ENCODE results near the gene ZEB2.

ZEB2 gene

GRCh38 chr2:144372410-144373080 is 147.4 kb downstream of the ZEB2 start:
- no peak overlapping the region for H3K4me2 ChIP-seq (ENCODE audit: low read depth, low read length, poor library complexity, severe bottlenecking)
- no peak overlapping the region for H2AFZ ChIP-seq (ENCODE audit: low read depth, low read length, severe bottlenecking)
- H3K27ac ChIP-seq (ENCODE audit: low read depth, low read length), result no peak overlapping the region
- H3K27me3 ChIP-seq (ENCODE audit: low read length), result no peaks in the 10 kb centered on the region
- H3F3A ChIP-seq (ENCODE audit: insufficient read depth), result no peaks in the 10 kb centered on the region
- H3K4me3 ChIP-seq (ENCODE audit: insufficient read depth, low read length, poor library complexity, severe bottlenecking), result no peak overlapping the region
- H3K36me3 ChIP-seq (ENCODE audit: low read length), result no peaks in the 10 kb centered on the region
- H3K79me2 ChIP-seq (ENCODE audit: insufficient read depth, low read length), result no peaks in the 10 kb centered on the region
- H3K9me3 ChIP-seq (ENCODE audit: insufficient read depth, low read length), result no peaks in the 10 kb centered on the region
- H3K9me2 ChIP-seq (replicated peaks; ENCODE audit: insufficient read depth, low read length), result no peaks in the 10 kb centered on the region
- TF ChIP-seq CTCF (IDR thresholded peaks at IDR 0.05; ENCODE audit: insufficient read depth, low read length, poor library complexity, severe bottlenecking) (no peak), EZH2phosphoT487 (conservative IDR thresholded peaks at IDR 0.05; ENCODE audit: low read length) (no peak)
- no peaks in the 10 kb centered on the region for H4K20me1 ChIP-seq (ENCODE audit: low read depth, low read length)
- no peak overlapping the region for H3K9ac ChIP-seq (ENCODE audit: low read length)

GRCh38 chr2:144370937-144371584 is 148.9 kb downstream of the ZEB2 start:
- no peaks in the 10 kb centered on the region for H3K9me2 ChIP-seq (replicated peaks; ENCODE audit: insufficient read depth, low read length)
- no peaks in the 10 kb centered on the region for H3K9me3 ChIP-seq (ENCODE audit: insufficient read depth, low read length)
- H3F3A ChIP-seq (ENCODE audit: insufficient read depth), result no peaks in the 10 kb centered on the region
- TF ChIP-seq CTCF (IDR thresholded peaks at IDR 0.05; ENCODE audit: insufficient read depth, low read length, poor library complexity, severe bottlenecking) (no peak), EZH2phosphoT487 (conservative IDR thresholded peaks at IDR 0.05; ENCODE audit: low read length) (no peak)
- H3K4me3 ChIP-seq (ENCODE audit: insufficient read depth, low read length, poor library complexity, severe bottlenecking), result no peak overlapping the region
- H3K9ac ChIP-seq (ENCODE audit: low read length), result no peak overlapping the region
- H3K27me3 ChIP-seq (ENCODE audit: low read length), result no peaks in the 10 kb centered on the region
- H3K27ac ChIP-seq (ENCODE audit: low read depth, low read length), result no peak overlapping the region
- no peaks in the 10 kb centered on the region for H4K20me1 ChIP-seq (ENCODE audit: low read depth, low read length)
- no peak overlapping the region for H3K4me2 ChIP-seq (ENCODE audit: low read depth, low read length, poor library complexity, severe bottlenecking)
- no peaks in the 10 kb centered on the region for H3K79me2 ChIP-seq (ENCODE audit: insufficient read depth, low read length)
- no peak overlapping the region for H2AFZ ChIP-seq (ENCODE audit: low read depth, low read length, severe bottlenecking)
- H3K36me3 ChIP-seq (ENCODE audit: low read length), result no peaks in the 10 kb centered on the region

- Histone ChIP-seq H4K20me1 (ENCODE audit: low read depth, low read length) (no peaks in the 10 kb centered on the region), H3F3A (ENCODE audit: insufficient read depth) (no peaks in the 10 kb centered on the region), H3K36me3 (ENCODE audit: low read length) (no peaks in the 10 kb centered on the region), H3K9me2 (replicated peaks; ENCODE audit: insufficient read depth, low read length) (no peaks in the 10 kb centered on the region), H3K4me2 (ENCODE audit: low read depth, low read length, poor library complexity, severe bottlenecking) (no peak overlapping the region), H3K27ac (ENCODE audit: low read depth, low read length) (no peak overlapping the region), H3K9ac (ENCODE audit: low read length) (no peak overlapping the region), H3K4me3 (ENCODE audit: insufficient read depth, low read length, poor library complexity, severe bottlenecking) (no peak overlapping the region), H3K9me3 (ENCODE audit: insufficient read depth, low read length) (no peaks in the 10 kb centered on the region), H2AFZ (ENCODE audit: low read depth, low read length, severe bottlenecking) (no peak overlapping the region), H3K79me2 (ENCODE audit: insufficient read depth, low read length) (no peaks in the 10 kb centered on the region), H3K27me3 (ENCODE audit: low read length) (no peaks in the 10 kb centered on the region)
- TF ChIP-seq CTCF (IDR thresholded peaks at IDR 0.05; ENCODE audit: insufficient read depth, low read length, poor library complexity, severe bottlenecking) (no peak), EZH2phosphoT487 (conservative IDR thresholded peaks at IDR 0.05; ENCODE audit: low read length) (no peak)
Observed at GRCh38 chr2:144369416-144369815, 150.5 kb downstream of the ZEB2 start.

Measured in SU-DHL-6 (cell line).